Right atrium auricular region (tissue), 2 donors: Measurements from ENCODE around the gene CCN6. TPM values are rescaled to one million over a fixed set of nuclear protein-coding genes. Genes with fewer than 3 reads are reported as not detected.

ENCODE experiments used
- DNase-seq: peaks from one replicate; pipeline ENCODE4 v3.0.0-alpha.2; 2019; ENCODE audit warnings: low spot score
- H3K27ac ChIP-seq, 2 donors: fragments of 200-600 bp; sonication (generic); 1 replicate in 1 of 2; 2 replicates in 1 of 2; pipeline ENCODE4 v1.5.1; 2016 to 2019
- H3K27me3 ChIP-seq, 2 donors: fragments of 200-600 bp; sonication (generic); one replicate each; pipeline versions ENCODE4 v1.5.1 to v1.6.0; 2017 to 2019
- H3K36me3 ChIP-seq: fragments of 200-600 bp; sonication (generic); one replicate; pipeline ENCODE4 v1.5.1; 2016
- H3K4me1 ChIP-seq, 2 donors: fragments of 200-600 bp; sonication (generic); one replicate each; pipeline versions ENCODE4 v1.5.1 to v1.6.0; 2017 to 2019
- H3K4me3 ChIP-seq, 2 donors: fragments of 200-600 bp; sonication (generic); 1 replicate in 1 of 2; 2 replicates in 1 of 2; pipeline ENCODE4 v1.5.1; 2017 to 2019; ENCODE audit warnings: mild to moderate bottlenecking in 1 of 2, moderate library complexity in 1 of 2
- H3K9me3 ChIP-seq, 2 donors: fragments of 200-600 bp; sonication (generic); one replicate each; pipeline ENCODE4 v1.5.1; 2019
- CTCF ChIP-seq, 2 donors: fragments of 200-600 bp; sonication (generic); IDR thresholded peaks; one replicate each; pipeline ENCODE4 v1.5.1; 2019; ENCODE audit warnings: antibody characterized with exemption in 2 of 2
- total RNA-seq, 2 donors: library from RNA; depleted of rRNA; stranded (reverse); fragments of >200 nt; gene quantifications; one replicate each; pipeline ENCODE4 v1.1.0, GENCODE V29; 2016

Gene CCN6
- total RNA-seq, 2 donors from 2014 or later = not detected

- DNase-seq = no peak
Observed at GRCh38 chr6:112034616-112034995, 19.3 kb upstream of the CCN6 start.

GRCh38 chr6:112036088-112036637 is 17.7 kb upstream of the CCN6 start:
- TF ChIP-seq CTCF (IDR thresholded peaks at IDR 0.05) = no peak
- H3K9me3 ChIP-seq = no peaks in the 10 kb centered on the region
- no peak overlapping the region for H3K4me3 ChIP-seq
- peaks cover 0 to 12% of the 10 kb centered on the region in 2 donors for H3K4me1 ChIP-seq
- H3K27me3 ChIP-seq = no peaks in the 10 kb centered on the region
- no peaks in the 10 kb centered on the region for H3K36me3 ChIP-seq
- H3K27ac ChIP-seq = peak overlapping the region; percentile 42 to 69
- no peak for DNase-seq

More at GRCh38 chr6:112034616-112034995, 19.3 kb upstream of the CCN6 start:
- Histone ChIP-seq H3K9me3 (no peaks in the 10 kb centered on the region), H3K27ac (peak overlapping the region; percentile 3 to 69), H3K36me3 (no peaks in the 10 kb centered on the region), H3K27me3 (no peaks in the 10 kb centered on the region), H3K4me3 (no peak overlapping the region), H3K4me1 (peaks cover 0 to 12% of the 10 kb centered on the region in 2 donors)
- no peak for TF ChIP-seq CTCF (IDR thresholded peaks at IDR 0.05)

- H3K4me1 ChIP-seq = peaks cover 0 to 12% of the 10 kb centered on the region in 2 donors
Observed at GRCh38 chr6:112037783-112038216, 16.1 kb upstream of the CCN6 start.

GRCh38 chr6:112038268-112038667 is 15.6 kb upstream of the CCN6 start:
- Histone ChIP-seq H3K9me3 (no peaks in the 10 kb centered on the region), H3K4me1 (peaks cover 0 to 12% of the 10 kb centered on the region in 2 donors), H3K4me3 (no peak overlapping the region), H3K27me3 (no peaks in the 10 kb centered on the region), H3K27ac (peak overlapping the region; percentile 68 to 84), H3K36me3 (no peaks in the 10 kb centered on the region)
- no peak for TF ChIP-seq CTCF (IDR thresholded peaks at IDR 0.05)
- DNase-seq = peak; percentile 68

More at GRCh38 chr6:112037783-112038216, 16.1 kb upstream of the CCN6 start:
- H3K36me3 ChIP-seq = no peaks in the 10 kb centered on the region
- H3K4me3 ChIP-seq = no peak overlapping the region
- no peaks in the 10 kb centered on the region for H3K9me3 ChIP-seq
- DNase-seq = peak; percentile 93
- no peaks in the 10 kb centered on the region for H3K27me3 ChIP-seq
- H3K27ac ChIP-seq = peak overlapping the region; percentile 68 to 84
- no peak for TF ChIP-seq CTCF (IDR thresholded peaks at IDR 0.05)

DNA sequence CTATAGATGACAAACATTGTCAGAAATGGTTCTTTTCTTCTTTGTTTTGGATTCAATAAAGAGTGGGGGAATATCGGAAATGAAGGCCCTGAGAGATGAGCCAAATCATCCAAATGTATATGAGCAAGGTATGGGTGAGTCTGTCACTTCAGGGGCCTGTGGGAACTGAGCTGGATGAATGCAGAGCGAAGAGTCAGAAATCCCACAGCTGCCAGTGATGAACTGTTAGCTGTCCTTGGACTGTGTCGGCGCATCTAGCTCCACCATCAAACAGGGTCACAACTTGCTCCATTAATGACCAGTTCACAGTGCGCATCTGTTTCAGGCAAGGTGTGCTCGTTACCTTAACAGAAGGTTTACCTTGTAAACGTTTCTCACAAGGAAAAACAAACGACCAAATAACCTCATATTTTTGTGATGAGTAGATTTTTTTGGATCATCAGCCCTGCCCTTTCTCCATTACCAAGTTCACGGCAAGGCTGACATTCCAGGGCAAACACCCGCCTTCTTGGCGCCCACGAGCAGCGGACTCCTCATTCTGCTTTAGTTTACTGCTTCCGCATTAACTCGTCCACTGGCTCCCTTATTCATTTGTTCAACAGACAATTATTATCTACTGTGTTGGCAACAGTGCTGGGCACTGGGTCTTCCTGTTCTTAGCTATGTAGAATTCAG is 15.0 kb upstream of the CCN6 start:
- Histone ChIP-seq H3K4me3 (no peak overlapping the region), H3K4me1 (peaks cover 0 to 12% of the 10 kb centered on the region in 2 donors), H3K27ac (peak overlapping the region; percentile 68 to 84), H3K9me3 (no peaks in the 10 kb centered on the region), H3K27me3 (no peaks in the 10 kb centered on the region), H3K36me3 (no peaks in the 10 kb centered on the region)
- no peak for TF ChIP-seq CTCF (IDR thresholded peaks at IDR 0.05)
- DNase-seq = no peak
